ENCODE data around the gene ENAM.

The ENAM gene

DNA sequence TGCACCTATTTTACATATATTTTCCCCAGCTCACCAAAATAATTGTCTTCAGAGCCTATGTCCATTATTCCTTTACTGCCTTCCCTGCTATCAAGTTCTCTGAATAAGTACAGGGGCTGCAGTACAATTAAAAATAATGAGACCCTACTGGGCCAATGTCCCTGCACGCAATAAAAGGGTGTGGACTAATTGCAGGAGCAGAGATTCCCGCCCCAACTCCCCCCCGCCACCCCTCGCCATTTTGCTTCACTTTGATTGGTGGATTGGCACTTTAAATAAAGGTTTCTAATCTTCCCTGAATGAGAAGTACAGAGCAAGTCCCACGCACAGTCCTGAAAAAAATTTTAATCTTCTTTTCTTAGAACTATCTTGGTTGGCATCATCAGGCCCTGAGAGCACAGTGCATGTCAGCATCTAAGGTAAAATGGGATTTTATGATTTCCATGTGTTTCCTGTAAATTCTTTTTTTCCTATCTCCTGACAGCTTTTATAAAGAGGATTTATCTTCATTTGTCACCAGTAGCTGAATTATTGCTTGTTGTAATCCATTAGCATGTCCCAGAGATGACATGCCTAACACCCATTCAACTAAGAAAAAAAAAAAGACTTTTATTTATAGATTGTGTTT is 36.5 kb upstream of the ENAM start, which contains the start of gene AMBN:
TSS of gene AMBN (plus strand) at position 302 of the 628 bp plus-strand sequence. CDS start at position 405, 103 bp downstream.
- TF ChIP-seq, protein P1, sequence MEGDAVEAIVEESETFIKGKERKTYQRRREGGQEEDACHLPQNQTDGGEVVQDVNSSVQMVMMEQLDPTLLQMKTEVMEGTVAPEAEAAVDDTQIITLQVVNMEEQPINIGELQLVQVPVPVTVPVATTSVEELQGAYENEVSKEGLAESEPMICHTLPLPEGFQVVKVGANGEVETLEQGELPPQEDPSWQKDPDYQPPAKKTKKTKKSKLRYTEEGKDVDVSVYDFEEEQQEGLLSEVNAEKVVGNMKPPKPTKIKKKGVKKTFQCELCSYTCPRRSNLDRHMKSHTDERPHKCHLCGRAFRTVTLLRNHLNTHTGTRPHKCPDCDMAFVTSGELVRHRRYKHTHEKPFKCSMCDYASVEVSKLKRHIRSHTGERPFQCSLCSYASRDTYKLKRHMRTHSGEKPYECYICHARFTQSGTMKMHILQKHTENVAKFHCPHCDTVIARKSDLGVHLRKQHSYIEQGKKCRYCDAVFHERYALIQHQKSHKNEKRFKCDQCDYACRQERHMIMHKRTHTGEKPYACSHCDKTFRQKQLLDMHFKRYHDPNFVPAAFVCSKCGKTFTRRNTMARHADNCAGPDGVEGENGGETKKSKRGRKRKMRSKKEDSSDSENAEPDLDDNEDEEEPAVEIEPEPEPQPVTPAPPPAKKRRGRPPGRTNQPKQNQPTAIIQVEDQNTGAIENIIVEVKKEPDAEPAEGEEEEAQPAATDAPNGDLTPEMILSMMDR (IDR thresholded peaks at IDR 0.05; ENCODE audit: insufficient read depth, low read depth, low read length, missing control alignments): no peak
- H3K4me3 ChIP-seq (ENCODE audit: low read depth, low read length): no peak within 1 kb of the TSS
- no peak for DNase-seq (ENCODE audit: low read depth)

DNA sequence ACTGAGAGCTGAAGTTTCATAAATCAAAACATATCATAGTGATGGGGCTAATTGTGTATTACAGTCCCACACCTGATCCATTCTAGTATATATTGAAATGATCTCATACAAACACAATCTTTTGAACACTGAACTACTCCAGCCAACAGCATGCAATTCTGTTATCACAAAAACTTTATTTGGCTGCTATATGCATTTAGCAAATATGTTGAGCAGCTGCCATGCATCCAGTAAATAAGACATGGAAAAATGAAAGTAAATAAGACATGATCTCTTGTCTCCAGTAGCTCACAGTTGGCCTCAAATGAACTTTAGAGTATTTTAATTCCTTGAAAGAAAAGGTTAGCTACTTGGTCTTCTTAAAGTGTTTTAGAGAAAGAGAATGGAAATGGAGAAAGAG is 34.3 kb upstream of the ENAM start:
- no peak overlapping the region for H3K4me3 ChIP-seq (ENCODE audit: low read depth, low read length)
- no peak for DNase-seq (ENCODE audit: low read depth)
- TF ChIP-seq, protein P1 (IDR thresholded peaks at IDR 0.05; ENCODE audit: insufficient read depth, low read depth, low read length, missing control alignments): no peak

DNA sequence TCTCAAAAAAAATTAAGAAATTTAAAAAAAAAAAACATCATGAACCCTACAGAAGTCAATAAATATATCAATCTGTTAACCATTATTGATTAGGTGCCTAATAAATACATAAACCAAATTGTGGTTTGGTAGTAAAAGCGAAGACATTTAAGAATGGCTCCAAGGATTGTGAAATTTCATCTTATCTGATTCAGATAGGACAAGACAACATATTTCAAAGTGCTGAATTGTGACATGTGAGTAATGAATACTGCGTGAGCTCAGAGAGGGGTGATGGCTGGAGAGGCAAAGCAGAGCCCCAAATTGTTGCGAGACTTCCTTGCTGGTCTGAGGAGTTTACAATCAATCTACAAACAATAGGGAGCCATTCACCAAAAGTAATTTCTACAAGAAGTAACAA is 28.2 kb upstream of the ENAM start:
- no peak for DNase-seq (ENCODE audit: low read depth)
- TF ChIP-seq, protein P1 (IDR thresholded peaks at IDR 0.05; ENCODE audit: insufficient read depth, low read depth, low read length, missing control alignments): no peak
- no peak overlapping the region for H3K4me3 ChIP-seq (ENCODE audit: low read depth, low read length)

DNA sequence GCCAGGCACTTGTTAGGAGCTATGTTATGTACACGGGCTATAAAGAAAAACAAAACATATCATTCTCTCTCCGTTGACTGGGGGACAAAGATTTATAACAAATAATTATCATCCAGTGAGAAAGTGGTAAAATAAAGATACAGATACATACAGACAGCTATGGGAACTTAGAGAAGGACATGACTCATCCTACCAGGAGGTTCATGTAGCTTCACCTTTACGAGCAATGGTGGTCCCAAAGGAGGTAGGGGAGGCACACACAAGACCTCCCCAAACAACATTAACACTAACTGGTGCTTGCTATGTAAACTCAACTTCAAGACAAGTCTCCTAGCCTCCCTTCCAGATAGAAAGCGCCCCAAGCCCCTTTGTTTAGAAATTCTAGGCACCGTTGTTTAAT is 27.6 kb upstream of the ENAM start:
- TF ChIP-seq, protein P1 (IDR thresholded peaks at IDR 0.05; ENCODE audit: insufficient read depth, low read depth, low read length, missing control alignments): no peak
- no peak overlapping the region for H3K4me3 ChIP-seq (ENCODE audit: low read depth, low read length)
- no peak for DNase-seq (ENCODE audit: low read depth)

DNA sequence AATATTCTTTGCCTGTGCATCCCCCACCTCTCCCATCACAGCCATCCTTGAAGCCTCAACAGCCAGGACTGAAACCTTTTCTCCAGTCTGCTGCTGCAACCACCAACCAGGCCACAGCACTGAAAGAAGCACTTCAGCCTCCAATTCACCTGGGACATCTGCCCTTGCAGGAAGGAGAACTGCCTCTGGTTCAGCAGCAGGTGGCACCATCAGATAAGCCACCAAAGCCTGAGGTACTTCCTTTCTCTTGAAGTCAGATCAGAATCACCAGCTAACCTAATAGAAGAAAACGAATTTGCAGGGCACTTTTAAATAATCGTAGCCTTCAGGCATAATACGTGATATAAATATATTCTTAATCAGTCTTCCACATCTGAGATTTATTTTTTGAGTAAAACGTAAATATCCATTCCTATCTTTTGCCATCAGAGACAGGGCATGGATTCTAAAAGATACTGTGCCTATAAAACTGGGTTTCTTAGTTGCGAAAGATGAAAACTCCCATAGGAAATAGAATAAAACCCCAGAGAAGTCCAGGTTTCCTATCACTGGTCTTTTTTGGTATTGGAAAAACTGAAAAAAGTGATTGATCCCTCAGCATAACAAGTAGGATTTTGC is 27.0 kb upstream of the ENAM start:
- DNase-seq (ENCODE audit: low read depth): peak; percentile 87
- H3K4me3 ChIP-seq (ENCODE audit: low read depth, low read length): no peak overlapping the region
- TF ChIP-seq, protein P1 (IDR thresholded peaks at IDR 0.05; ENCODE audit: insufficient read depth, low read depth, low read length, missing control alignments): peak; percentile 85

DNA sequence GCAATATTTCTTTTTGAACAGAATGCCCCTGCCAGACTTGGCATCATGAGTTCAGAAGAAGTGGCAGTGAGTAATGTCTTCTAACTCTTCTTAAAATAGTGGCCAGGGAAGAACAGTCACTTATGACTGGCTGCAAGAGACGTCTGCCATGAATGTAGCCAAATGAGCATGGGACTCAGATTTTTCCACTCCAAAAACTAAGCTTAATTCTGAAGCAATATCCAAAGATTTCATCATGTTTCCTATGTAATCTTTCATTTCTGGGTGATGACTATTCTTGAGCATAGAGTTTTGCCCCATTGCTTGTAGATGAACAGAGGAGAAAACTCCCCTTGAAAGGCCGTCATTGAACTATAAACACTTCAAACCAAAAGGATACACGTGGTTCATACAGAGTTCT is 24.7 kb upstream of the ENAM start:
- no peak for DNase-seq (ENCODE audit: low read depth)
- no peak overlapping the region for H3K4me3 ChIP-seq (ENCODE audit: low read depth, low read length)
- TF ChIP-seq, protein P1 (IDR thresholded peaks at IDR 0.05; ENCODE audit: insufficient read depth, low read depth, low read length, missing control alignments): no peak
